ENCODE data around the gene ARHGEF17.

Gene ARHGEF17

DNA sequence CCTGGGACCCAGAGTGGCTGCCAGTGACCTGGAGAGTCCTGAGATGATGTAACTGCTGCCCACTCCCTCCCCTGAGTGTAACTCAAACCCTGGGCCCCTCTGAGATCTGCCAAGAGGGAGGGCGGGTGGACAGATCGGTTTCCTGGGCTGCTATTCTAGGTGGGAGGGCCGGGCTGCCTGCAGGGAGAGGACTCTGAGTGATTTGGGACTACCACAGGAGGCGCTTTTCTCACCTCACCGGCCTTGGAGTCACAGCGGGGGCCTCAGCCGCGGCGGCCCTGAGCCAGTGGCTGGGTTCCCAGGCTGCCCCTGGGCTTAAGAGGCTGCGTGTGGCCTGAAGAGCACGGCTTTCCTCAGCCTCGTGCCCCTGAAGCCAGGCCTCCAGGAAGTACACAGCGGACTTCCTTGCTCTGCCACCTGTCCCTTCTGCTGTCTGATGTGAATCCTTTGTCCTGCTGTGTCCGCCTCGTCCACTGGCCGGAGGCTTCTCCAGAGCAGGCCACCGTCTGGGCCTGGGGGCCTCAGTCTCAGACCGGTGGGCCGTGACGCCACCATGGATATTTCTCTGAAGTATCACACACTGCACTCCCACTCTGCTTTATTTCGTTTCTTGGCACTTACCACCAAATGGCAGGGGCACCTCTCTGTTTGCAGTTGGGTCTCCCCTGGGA lies 79.7 kb downstream of the ARHGEF17 start:
- TF ChIP-seq SIN3A (IDR thresholded peaks at IDR 0.05; ENCODE audit: borderline replicate concordance, insufficient read depth, low read length) (no peak), FOXP2 (optimal IDR thresholded peaks at IDR 0.05; ENCODE audit: borderline replicate concordance, extremely low read depth, extremely low read length, insufficient read depth) (no peak), TAF1 (IDR thresholded peaks at IDR 0.05; ENCODE audit: borderline replicate concordance, insufficient read depth, low read length) (no peak), POLR2AphosphoS5 (IDR thresholded peaks at IDR 0.05; ENCODE audit: low read depth, low read length) (no peak)
- TF ChIP-seq, protein P1, sequence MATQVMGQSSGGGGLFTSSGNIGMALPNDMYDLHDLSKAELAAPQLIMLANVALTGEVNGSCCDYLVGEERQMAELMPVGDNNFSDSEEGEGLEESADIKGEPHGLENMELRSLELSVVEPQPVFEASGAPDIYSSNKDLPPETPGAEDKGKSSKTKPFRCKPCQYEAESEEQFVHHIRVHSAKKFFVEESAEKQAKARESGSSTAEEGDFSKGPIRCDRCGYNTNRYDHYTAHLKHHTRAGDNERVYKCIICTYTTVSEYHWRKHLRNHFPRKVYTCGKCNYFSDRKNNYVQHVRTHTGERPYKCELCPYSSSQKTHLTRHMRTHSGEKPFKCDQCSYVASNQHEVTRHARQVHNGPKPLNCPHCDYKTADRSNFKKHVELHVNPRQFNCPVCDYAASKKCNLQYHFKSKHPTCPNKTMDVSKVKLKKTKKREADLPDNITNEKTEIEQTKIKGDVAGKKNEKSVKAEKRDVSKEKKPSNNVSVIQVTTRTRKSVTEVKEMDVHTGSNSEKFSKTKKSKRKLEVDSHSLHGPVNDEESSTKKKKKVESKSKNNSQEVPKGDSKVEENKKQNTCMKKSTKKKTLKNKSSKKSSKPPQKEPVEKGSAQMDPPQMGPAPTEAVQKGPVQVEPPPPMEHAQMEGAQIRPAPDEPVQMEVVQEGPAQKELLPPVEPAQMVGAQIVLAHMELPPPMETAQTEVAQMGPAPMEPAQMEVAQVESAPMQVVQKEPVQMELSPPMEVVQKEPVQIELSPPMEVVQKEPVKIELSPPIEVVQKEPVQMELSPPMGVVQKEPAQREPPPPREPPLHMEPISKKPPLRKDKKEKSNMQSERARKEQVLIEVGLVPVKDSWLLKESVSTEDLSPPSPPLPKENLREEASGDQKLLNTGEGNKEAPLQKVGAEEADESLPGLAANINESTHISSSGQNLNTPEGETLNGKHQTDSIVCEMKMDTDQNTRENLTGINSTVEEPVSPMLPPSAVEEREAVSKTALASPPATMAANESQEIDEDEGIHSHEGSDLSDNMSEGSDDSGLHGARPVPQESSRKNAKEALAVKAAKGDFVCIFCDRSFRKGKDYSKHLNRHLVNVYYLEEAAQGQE (IDR thresholded peaks at IDR 0.05; ENCODE audit: insufficient read depth in 1 of 2, low read depth in 2 of 2, low read length in 2 of 2) = no peak

DNA sequence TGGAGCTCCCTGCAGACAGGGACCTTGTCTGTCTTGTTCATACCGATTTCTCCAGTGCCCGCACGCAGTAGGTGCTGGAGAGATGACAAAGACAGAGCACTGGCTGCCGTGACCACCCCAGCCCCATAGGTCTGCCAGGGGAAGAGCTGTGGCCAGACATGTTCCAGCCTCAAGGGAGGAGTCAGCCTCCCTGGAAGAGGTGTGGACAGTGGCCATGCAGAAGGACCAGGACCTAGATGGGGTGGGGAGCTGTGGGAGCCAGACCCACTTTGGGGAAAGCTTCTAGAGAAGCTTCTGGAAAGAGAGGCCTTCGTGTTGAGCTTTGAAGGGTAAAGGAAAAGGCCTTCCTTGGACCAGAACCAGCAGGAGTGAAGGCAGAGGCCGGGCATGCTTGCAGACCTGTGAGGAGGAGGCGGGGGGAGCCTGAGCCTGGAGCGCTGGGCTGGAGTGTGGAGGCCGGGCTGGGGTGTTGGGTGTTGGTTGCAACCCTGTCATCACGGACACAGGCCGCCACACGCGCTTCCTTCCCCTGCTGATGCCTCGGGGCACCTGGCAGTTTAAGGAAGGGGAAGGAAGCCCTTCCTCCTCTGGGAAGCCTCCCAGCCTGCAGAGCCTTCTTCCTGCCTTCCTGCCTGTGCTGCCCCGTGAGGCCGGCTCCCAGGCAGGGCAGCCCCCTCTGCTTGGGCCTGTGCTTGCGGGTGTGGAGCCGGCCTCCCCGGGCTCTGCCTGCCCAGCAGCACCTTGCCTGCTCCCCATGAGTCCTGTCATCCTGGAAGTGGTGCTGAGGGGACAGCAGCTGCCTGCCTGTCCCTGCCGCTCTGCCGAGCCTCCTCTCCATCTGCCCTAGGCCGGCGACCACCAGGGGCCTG lies 80.4 kb downstream of the ARHGEF17 start:
- TF ChIP-seq, protein P1 (IDR thresholded peaks at IDR 0.05; ENCODE audit: insufficient read depth in 1 of 2, low read depth in 2 of 2, low read length in 2 of 2) = peak in 1 of 2 experiments; percentile 74; a peak in 3 of 4 replicates
- TF ChIP-seq FOXP2 (optimal IDR thresholded peaks at IDR 0.05; ENCODE audit: borderline replicate concordance, extremely low read depth, extremely low read length, insufficient read depth) (peak; percentile 84), SIN3A (IDR thresholded peaks at IDR 0.05; ENCODE audit: borderline replicate concordance, insufficient read depth, low read length) (no peak), POLR2AphosphoS5 (IDR thresholded peaks at IDR 0.05; ENCODE audit: low read depth, low read length) (no peak), TAF1 (IDR thresholded peaks at IDR 0.05; ENCODE audit: borderline replicate concordance, insufficient read depth, low read length) (no peak)

DNA sequence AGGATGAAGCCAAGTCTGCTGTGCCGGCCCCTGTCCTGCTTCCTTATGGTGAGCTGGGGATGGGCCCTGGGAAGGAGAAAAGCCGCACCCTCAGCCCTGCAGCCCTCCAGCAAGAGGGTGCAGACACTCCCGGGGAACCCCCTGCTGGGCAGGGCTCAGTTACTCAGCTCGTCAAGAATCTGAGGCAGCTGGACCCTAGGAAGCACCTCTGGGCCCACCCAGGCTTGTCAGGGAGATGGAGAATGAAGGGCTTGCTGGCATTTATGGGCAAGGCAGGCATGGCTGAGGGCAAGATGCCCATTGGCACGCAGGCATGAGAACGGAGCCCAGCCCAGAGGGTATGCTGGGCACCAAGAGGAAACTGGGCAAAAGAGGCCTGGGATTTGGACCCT lies 81.1 kb downstream of the ARHGEF17 start:
- TF ChIP-seq FOXP2 (optimal IDR thresholded peaks at IDR 0.05; ENCODE audit: borderline replicate concordance, extremely low read depth, extremely low read length, insufficient read depth) (no peak), SIN3A (IDR thresholded peaks at IDR 0.05; ENCODE audit: borderline replicate concordance, insufficient read depth, low read length) (no peak), TAF1 (IDR thresholded peaks at IDR 0.05; ENCODE audit: borderline replicate concordance, insufficient read depth, low read length) (no peak), POLR2AphosphoS5 (IDR thresholded peaks at IDR 0.05; ENCODE audit: low read depth, low read length) (no peak)
- TF ChIP-seq, protein P1 (IDR thresholded peaks at IDR 0.05; ENCODE audit: insufficient read depth in 1 of 2, low read depth in 2 of 2, low read length in 2 of 2) = no peak

DNA sequence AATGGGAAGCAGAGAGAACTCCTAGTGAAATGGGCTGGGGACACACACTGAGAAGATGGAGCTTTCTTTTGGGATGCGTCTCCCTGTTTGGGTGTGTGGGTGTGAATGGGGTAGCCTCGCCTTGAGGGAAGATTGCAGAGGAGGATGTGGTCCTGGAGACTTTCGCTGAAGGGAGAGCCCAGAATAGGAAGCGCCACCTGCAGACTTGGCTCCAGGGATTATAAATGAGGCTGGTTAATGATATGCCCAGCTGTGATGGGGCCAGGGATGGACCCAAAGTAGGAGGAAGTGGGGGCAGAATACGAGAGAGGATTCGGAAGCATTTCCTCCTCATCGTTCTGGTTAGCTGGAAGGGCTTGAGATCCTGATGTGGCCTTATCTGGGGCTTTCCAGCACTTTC lies 81.8 kb downstream of the ARHGEF17 start:
- TF ChIP-seq TAF1 (IDR thresholded peaks at IDR 0.05; ENCODE audit: borderline replicate concordance, insufficient read depth, low read length) (no peak), POLR2AphosphoS5 (IDR thresholded peaks at IDR 0.05; ENCODE audit: low read depth, low read length) (no peak), SIN3A (IDR thresholded peaks at IDR 0.05; ENCODE audit: borderline replicate concordance, insufficient read depth, low read length) (no peak), FOXP2 (optimal IDR thresholded peaks at IDR 0.05; ENCODE audit: borderline replicate concordance, extremely low read depth, extremely low read length, insufficient read depth) (no peak)
- TF ChIP-seq, protein P1 (IDR thresholded peaks at IDR 0.05; ENCODE audit: insufficient read depth in 1 of 2, low read depth in 2 of 2, low read length in 2 of 2) = no peak
